ENCODE data around the gene EIF2B1. TPM values are rescaled to one million over a fixed set of nuclear protein-coding genes. Genes with fewer than 3 reads are reported as not detected.

EIF2B1 gene
- total RNA-seq, 1 experiment from 2014 or later: 46.5 TPM

DNA sequence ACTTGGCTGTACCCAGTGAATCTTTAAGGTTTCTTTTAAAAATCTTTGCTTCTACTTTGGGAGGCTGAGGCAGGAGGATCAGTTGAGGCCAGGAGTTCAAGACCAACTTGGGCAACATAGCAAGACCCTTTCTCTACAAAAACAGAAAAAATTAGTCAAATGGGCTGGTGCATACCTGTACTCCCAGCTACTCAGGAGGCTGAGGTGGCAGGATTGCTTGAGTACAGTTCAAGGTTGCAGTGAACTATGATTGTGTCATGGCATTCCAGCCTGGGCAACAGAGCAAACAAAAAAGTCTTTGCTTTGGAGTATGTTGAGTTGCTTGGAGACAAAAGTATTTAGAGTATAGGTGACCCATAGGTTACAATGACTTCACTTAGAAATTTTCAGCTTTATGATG lies 37.8 kb downstream of the EIF2B1 start:
- Mint-ChIP-seq H3K27ac (no peak overlapping the region), H3K9me3 (no peaks in the 10 kb centered on the region), H3K36me3 (peaks cover 52% of the 10 kb centered on the region), H3K4me3 (no peak overlapping the region), H3K27me3 (ENCODE audit: low read depth) (no peaks in the 10 kb centered on the region), H3K4me1 (0 out of 2 replicates have a peak, but pooled peaks cover under 1% of the 10 kb centered on the region)
- ATAC-seq: no peak
- ChIA-PET POLR2A (no interaction called here), CTCF (no interaction called here)
- DNase-seq (ENCODE audit: low spot score): no peak
- TF ChIP-seq GABPB1 (CRISPR knock-in tag; IDR thresholded peaks at IDR 0.05) (peak; percentile 43; the same call in 1 of the 2 replicates), MYBL2 (CRISPR knock-in tag; IDR thresholded peaks at IDR 0.05) (no peak)
- TF ChIP-seq, protein P1, sequence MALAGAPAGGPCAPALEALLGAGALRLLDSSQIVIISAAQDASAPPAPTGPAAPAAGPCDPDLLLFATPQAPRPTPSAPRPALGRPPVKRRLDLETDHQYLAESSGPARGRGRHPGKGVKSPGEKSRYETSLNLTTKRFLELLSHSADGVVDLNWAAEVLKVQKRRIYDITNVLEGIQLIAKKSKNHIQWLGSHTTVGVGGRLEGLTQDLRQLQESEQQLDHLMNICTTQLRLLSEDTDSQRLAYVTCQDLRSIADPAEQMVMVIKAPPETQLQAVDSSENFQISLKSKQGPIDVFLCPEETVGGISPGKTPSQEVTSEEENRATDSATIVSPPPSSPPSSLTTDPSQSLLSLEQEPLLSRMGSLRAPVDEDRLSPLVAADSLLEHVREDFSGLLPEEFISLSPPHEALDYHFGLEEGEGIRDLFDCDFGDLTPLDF (CRISPR knock-in tag; IDR thresholded peaks at IDR 0.05): no peak

DNA sequence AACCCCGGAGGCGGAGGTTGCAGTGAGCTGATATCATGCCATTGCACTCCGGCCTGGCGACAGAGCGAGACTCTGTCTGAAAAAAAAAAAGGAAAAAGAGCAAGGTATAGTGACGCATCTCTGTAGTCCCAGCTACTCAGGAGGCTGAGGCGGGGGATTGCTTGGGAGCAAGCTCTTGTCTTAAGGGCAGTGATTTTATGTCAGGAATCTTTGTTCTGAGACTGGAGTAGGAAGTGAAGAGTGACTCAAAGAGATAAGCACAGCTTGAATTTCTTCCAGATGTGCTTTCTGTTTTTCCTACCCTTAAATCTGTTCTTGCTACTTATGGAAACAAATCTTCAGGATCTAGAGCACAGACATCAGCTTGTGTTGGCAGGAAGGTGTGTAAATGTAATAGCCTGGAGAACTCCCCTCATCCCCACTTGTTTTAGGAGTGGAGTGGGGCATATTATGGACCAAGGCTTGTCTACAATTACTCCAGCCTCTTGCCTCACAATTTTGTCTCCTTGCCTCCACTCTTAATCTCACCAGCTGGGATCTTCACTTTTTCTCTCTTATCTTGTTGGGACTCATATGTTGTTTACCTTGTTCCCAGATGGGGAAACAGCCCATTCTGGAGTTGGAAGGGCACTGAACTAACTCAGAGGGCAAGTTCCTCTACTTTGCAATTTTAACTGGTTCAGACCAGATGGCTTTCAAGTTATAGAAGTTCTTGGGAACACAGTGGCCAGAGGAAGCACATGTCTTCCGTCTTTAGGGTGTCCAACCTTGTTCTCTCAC lies 41.6 kb downstream of the EIF2B1 start:
- Mint-ChIP-seq H3K4me3 (no peak overlapping the region), H3K27ac (no peak overlapping the region), H3K4me1 (no peaks in the 10 kb centered on the region), H3K9me3 (no peaks in the 10 kb centered on the region), H3K27me3 (ENCODE audit: low read depth) (no peaks in the 10 kb centered on the region), H3K36me3 (peaks cover 70% of the 10 kb centered on the region)
- ATAC-seq (no peak), DNase-seq (ENCODE audit: low spot score) (no peak)
- ChIA-PET CTCF (no interaction called here), POLR2A (no interaction called here)
- TF ChIP-seq ETV6 (CRISPR knock-in tag; IDR thresholded peaks at IDR 0.05) (no peak), ATF1 (CRISPR knock-in tag; IDR thresholded peaks at IDR 0.05) (no peak), FOXJ3 (CRISPR knock-in tag; IDR thresholded peaks at IDR 0.05; ENCODE audit: borderline replicate concordance) (no peak), TEAD1 (CRISPR knock-in tag; IDR thresholded peaks at IDR 0.05) (no peak), CBFB (CRISPR knock-in tag; IDR thresholded peaks at IDR 0.05; ENCODE audit: low read depth) (no peak), JAZF1 (CRISPR knock-in tag; IDR thresholded peaks at IDR 0.05) (no peak), NR2C2 (CRISPR knock-in tag; IDR thresholded peaks at IDR 0.05) (no peak), IRF2 (CRISPR knock-in tag; IDR thresholded peaks at IDR 0.05; ENCODE audit: borderline replicate concordance, low read depth) (no peak), ZNF121 (CRISPR knock-in tag; IDR thresholded peaks at IDR 0.05) (no peak), ZNF263 (CRISPR knock-in tag; IDR thresholded peaks at IDR 0.05; ENCODE audit: low read depth) (no peak), FOXK1 (CRISPR knock-in tag; IDR thresholded peaks at IDR 0.05) (no peak), ZNF396 (CRISPR knock-in tag; IDR thresholded peaks at IDR 0.05; ENCODE audit: borderline replicate concordance) (no peak)
- TF ChIP-seq, protein P2, sequence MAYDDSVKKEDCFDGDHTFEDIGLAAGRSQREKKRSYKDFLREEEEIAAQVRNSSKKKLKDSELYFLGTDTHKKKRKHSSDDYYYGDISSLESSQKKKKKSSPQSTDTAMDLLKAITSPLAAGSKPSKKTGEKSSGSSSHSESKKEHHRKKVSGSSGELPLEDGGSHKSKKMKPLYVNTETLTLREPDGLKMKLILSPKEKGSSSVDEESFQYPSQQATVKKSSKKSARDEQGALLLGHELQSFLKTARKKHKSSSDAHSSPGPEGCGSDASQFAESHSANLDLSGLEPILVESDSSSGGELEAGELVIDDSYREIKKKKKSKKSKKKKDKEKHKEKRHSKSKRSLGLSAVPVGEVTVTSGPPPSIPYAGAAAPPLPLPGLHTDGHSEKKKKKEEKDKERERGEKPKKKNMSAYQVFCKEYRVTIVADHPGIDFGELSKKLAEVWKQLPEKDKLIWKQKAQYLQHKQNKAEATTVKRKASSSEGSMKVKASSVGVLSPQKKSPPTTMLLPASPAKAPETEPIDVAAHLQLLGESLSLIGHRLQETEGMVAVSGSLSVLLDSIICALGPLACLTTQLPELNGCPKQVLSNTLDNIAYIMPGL (CRISPR knock-in tag; IDR thresholded peaks at IDR 0.05): no peak
- TF ChIP-seq, protein P3, sequence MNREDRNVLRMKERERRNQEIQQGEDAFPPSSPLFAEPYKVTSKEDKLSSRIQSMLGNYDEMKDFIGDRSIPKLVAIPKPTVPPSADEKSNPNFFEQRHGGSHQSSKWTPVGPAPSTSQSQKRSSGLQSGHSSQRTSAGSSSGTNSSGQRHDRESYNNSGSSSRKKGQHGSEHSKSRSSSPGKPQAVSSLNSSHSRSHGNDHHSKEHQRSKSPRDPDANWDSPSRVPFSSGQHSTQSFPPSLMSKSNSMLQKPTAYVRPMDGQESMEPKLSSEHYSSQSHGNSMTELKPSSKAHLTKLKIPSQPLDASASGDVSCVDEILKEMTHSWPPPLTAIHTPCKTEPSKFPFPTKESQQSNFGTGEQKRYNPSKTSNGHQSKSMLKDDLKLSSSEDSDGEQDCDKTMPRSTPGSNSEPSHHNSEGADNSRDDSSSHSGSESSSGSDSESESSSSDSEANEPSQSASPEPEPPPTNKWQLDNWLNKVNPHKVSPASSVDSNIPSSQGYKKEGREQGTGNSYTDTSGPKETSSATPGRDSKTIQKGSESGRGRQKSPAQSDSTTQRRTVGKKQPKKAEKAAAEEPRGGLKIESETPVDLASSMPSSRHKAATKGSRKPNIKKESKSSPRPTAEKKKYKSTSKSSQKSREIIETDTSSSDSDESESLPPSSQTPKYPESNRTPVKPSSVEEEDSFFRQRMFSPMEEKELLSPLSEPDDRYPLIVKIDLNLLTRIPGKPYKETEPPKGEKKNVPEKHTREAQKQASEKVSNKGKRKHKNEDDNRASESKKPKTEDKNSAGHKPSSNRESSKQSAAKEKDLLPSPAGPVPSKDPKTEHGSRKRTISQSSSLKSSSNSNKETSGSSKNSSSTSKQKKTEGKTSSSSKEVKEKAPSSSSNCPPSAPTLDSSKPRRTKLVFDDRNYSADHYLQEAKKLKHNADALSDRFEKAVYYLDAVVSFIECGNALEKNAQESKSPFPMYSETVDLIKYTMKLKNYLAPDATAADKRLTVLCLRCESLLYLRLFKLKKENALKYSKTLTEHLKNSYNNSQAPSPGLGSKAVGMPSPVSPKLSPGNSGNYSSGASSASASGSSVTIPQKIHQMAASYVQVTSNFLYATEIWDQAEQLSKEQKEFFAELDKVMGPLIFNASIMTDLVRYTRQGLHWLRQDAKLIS (CRISPR knock-in tag; IDR thresholded peaks at IDR 0.05; ENCODE audit: borderline replicate concordance): no peak
- TF ChIP-seq, protein P4, sequence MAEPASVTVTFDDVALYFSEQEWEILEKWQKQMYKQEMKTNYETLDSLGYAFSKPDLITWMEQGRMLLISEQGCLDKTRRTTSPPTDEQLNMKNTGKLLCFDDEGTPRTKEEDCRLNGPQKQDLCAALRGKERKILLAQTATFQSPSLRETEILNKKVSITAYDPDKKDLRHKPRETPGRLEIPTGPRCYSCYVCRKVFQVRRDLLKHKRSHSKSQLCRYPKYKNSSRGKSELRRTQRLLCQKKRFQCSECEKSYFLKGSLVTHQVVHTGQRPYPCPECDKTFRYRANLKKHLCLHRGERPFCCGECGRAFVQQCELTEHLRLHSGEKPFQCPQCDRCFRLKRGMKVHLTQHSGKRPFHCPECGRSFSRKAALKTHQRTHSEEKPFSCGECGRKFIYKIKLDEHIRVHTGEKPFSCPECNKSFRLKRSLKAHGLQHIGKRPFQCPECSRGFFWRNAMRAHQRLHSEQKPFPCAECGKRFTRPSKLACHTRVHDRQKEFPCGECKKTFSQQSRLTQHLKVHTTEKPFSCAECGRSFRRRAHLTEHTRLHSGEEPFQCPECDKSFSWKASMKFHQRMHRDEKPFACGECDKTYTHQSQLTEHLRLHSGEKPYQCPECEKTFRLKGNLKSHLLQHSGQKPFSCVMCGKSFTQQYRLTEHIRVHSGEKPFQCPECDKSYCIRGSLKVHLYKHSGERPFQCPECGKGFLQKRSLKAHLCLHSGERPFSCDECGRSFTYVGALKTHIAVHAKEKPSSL (CRISPR knock-in tag; conservative IDR thresholded peaks at IDR 0.05): no peak
- TF ChIP-seq, protein P5, sequence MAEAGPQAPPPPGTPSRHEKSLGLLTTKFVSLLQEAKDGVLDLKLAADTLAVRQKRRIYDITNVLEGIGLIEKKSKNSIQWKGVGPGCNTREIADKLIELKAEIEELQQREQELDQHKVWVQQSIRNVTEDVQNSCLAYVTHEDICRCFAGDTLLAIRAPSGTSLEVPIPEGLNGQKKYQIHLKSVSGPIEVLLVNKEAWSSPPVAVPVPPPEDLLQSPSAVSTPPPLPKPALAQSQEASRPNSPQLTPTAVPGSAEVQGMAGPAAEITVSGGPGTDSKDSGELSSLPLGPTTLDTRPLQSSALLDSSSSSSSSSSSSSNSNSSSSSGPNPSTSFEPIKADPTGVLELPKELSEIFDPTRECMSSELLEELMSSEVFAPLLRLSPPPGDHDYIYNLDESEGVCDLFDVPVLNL (CRISPR knock-in tag; IDR thresholded peaks at IDR 0.05; ENCODE audit: borderline replicate concordance, low read depth): no peak
- TF ChIP-seq, protein P6, sequence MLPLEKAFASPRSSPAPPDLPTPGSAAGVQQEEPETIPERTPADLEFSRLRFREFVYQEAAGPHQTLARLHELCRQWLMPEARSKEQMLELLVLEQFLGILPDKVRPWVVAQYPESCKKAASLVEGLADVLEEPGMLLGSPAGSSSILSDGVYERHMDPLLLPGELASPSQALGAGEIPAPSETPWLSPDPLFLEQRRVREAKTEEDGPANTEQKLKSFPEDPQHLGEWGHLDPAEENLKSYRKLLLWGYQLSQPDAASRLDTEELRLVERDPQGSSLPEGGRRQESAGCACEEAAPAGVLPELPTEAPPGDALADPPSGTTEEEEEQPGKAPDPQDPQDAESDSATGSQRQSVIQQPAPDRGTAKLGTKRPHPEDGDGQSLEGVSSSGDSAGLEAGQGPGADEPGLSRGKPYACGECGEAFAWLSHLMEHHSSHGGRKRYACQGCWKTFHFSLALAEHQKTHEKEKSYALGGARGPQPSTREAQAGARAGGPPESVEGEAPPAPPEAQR (CRISPR knock-in tag; IDR thresholded peaks at IDR 0.05): no peak

All from WTC11 (cell line).